DMS79 treated with DMSO at 0.1 percent for 48 hours (cell line): ENCODE results near the gene GFY.
"Not testable (repeated sequence)": the region's sequence is repeated elsewhere in the genome, so short reads cannot be mapped to it uniquely, and the experiment has no call there.

Experiments used
- DNase-seq: peaks from one replicate; lab custom pipeline; 2025; lab: John Stamatoyannopoulos, UW

GFY gene

GRCh38 chr19:49469828-49470614, 44.8 kb downstream of the GFY start:
- DNase-seq: no peak

GRCh38 chr19:49470615-49470978, 45.4 kb downstream of the GFY start:
- no peak for DNase-seq

- no peak for DNase-seq
Measured at GRCh38 chr19:49472936-49473335, 47.7 kb downstream of the GFY start.

GRCh38 chr19:49473501-49473867, 48.3 kb downstream of the GFY start:
- DNase-seq: not testable (repeated sequence)

GRCh38 chr19:49473868-49474541, 48.8 kb downstream of the GFY start, which contains the start of gene FLT3LG:
FLT3LG (plus strand) TSS chr19:49474215; CDS start chr19:49474640, 425 bp downstream.
- peak; percentile 85 for DNase-seq

GRCh38 chr19:49474542-49474924, 49.3 kb downstream of the GFY start:
- DNase-seq: no peak

GRCh38 chr19:49475191-49475917, 50.2 kb downstream of the GFY start:
- no peak for DNase-seq

GRCh38 chr19:49475995-49476880, 51.0 kb downstream of the GFY start:
- no peak for DNase-seq
